SKM-1 (cell line): ENCODE results near the gene CLEC16A.
A peak's percentile ranks its signal among the peaks of the same experiment; 100 is the strongest.

ENCODE experiments used
- DNase-seq: peaks from one replicate; lab custom pipeline; 2025; ENCODE audit not compliant: unreplicated experiment; lab: John Stamatoyannopoulos, UW

Gene CLEC16A

GRCh38 chr16:11035096-11035495, 90.7 kb downstream of the CLEC16A start:
- no peak for DNase-seq

DNA sequence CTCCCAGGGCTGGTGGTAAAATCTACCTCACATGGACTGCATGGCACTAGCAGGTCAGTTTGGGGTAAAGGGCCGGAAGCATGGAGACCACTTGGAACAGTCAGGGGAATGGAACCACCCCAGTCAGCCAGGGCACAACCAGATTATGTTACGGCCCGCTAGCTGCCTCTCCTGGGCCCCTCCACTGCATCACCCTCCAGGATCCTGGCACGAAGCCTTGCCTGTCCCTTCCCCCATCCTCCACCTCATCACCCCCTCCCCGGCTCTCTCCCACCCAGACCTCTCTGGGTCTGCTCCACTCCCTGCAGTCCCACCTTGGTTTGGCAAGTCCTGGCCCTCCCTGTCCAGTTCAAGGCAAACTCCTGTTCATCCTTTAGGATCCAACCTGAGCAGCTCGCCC, 91.7 kb downstream of the CLEC16A start:
- DNase-seq, result no peak

DNA sequence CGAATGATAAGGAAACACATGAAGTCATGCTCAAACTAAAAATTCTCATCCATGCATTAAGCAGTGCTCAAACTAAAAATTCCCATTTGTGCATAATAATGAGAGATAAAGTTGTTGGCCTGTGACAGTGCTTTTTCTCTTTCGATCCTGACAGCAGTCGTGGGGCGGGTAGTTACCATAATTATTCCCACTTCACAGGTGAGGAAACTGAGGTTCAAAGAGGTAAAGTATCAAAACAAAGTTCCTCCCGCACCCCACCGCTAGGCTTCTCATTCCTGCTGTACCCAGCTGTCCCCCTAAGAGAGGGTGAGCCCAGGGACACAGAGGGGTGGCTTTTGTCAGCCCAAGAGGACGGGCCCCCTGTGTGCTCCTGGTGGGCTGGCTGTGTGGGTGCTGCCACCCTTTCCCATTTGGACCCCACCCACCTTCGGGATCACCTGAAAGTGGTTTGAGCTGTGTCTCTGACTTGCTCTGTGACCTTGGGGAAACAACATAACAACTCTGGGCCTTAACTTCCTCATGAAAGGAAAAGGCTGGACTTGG, 92.6 kb downstream of the CLEC16A start:
- no peak for DNase-seq

GRCh38 chr16:11038305-11038704, 93.9 kb downstream of the CLEC16A start:
- DNase-seq, result no peak

- DNase-seq, result no peak
Observed at GRCh38 chr16:11038777-11039176, 94.4 kb downstream of the CLEC16A start.

GRCh38 chr16:11039726-11040125, 95.4 kb downstream of the CLEC16A start:
- no peak for DNase-seq

DNA sequence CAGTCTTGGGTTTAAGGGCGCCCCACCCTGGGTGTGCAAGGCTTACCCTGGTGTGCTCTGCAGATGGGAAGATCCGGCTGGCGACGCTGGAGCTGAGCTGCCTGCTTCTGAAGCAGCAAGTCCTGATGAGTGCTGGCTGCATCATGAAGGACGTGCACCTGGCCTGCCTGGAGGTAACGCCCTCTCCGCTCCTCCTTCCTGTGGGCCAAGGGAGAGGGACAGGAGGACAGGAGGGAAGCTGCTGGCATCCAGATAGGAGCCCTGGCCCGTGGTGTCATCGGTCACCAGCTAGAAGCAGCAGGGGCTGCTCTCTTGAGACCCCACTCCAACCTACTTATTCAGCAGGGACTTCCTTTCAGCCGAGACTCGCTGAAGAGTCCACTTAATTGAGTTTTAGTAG, 97.8 kb downstream of the CLEC16A start:
- no peak for DNase-seq

- no peak for DNase-seq
Observed at GRCh38 chr16:11045441-11045840, 101.1 kb downstream of the CLEC16A start.

DNA sequence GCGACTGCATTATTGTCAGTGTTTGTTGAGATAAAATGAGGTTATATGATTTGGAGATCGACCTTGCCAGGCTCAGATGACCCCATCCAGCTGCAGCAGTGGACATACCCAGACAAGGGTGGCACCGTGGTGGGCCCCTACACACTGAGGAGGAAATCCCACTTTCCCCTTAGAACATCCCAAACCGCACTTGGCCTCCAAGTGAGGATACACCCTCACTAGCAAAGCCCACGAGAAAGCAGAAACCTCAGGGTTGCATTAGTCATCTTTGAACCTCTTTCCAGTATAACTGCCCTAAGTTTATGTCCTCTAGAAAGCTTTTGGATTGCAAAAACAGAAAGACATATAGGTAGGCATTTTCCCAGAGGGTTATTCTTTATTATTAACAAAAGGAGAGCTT, 101.5 kb downstream of the CLEC16A start:
- no peak for DNase-seq

DNA sequence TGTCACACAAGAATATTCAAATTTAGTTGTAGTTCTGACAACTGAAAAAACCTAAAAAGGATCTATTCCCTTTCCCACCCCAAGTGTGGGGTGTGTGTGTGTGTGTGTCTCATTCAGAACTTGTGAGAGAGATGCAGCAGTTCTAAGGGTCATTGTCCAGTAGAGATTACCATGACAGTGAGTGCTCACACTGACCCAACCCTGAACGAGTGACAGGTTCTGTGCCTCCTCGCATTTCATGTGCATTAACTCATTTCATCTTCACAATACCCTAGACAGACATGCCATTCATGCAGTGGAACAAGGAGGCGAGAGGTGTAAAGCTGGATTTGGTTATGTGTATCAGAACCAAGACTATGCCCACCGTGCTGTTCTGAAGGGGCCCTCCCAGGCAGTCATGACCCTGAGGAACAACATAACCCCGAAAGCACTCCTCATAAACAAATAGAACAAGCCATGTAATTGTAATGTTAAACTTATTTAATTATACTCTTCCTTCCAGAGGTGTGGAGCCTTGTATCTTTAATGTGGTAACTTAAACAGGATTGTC, 102.1 kb downstream of the CLEC16A start:
- DNase-seq, result no peak

DNA sequence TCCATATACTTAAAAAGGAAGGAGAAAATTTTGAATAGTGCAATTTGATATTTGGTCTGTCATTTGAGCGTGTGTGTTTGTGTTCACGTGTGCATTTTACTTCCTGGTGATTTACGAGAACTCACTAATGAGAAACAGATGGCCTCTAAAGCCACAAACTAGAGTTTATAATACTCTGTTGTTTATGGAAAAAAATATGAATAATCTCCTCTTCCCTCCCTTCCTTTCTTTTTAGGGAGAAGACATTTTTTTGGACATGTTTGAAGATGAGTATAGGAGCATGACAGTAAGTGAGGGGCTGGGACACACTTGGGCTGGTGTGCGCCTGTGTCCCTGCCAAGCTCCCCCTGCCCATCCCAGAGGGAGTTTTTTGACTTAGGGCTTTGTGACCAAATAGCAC, 102.7 kb downstream of the CLEC16A start:
- no peak for DNase-seq

- no peak for DNase-seq
Observed at GRCh38 chr16:11047939-11048800, 103.8 kb downstream of the CLEC16A start.

- no peak for DNase-seq
Observed at GRCh38 chr16:11049396-11050059, 105.2 kb downstream of the CLEC16A start.

- DNase-seq, result no peak
Observed at GRCh38 chr16:11050536-11050935, 106.2 kb downstream of the CLEC16A start.

DNA sequence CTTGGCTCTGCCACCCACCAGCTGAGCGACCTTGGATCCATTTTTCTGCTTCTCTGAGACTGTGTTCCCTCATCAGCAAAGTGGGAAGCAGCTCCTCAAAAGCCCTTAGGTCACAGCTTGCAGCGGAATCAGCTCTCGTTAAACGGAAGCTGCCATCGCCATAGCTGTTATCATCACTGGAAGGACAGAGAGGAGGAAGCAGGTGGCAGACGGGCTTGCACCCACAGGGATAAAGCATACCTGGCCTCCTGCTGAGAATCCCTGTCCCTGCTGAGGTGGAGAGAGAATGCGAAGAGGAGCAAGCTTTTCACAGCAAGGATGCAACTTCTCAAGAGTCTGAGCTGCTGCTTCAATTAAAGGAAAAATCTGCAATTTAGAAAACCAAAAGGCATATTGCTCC, 106.6 kb downstream of the CLEC16A start:
- no peak for DNase-seq

GRCh38 chr16:11051430-11051829, 107.1 kb downstream of the CLEC16A start:
- DNase-seq, result no peak

- DNase-seq, result peak; percentile 78
Observed at GRCh38 chr16:11051879-11052808, 107.8 kb downstream of the CLEC16A start.

DNA sequence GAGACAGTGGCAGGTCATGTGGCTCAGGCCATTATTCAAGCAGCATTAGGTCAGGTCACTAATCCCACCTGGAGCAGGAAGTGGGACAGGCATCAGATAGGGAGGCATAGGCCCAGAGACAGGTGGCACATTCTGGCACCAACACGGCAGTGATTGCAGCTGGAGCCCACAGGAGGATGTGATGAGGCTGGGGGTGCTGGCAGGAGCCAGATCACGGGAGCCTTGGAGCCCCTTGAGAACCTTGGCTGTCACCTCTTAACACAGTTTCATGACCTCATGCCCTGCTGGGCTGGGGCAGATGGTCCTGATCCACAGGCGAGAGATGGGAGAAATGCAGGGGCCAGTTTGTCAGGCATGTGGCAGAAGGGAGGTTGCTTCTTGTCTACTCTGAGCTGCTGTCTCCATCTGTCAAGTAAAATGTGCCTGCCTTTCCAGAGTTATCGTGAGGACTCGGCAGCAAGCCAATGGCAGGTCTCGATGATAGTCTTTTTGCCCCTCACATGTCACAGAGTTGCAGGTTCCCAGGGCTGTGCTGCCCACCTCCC, 109.6 kb downstream of the CLEC16A start:
- DNase-seq, result no peak

GRCh38 chr16:11056090-11056992, 112.0 kb downstream of the CLEC16A start:
- no peak for DNase-seq
